NCI-H510A (cell line): ENCODE results near the gene AP2A2.

Source experiments
- DNase-seq: peaks from one replicate; lab custom pipeline; 2025; lab: John Stamatoyannopoulos, UW

AP2A2 gene

DNA sequence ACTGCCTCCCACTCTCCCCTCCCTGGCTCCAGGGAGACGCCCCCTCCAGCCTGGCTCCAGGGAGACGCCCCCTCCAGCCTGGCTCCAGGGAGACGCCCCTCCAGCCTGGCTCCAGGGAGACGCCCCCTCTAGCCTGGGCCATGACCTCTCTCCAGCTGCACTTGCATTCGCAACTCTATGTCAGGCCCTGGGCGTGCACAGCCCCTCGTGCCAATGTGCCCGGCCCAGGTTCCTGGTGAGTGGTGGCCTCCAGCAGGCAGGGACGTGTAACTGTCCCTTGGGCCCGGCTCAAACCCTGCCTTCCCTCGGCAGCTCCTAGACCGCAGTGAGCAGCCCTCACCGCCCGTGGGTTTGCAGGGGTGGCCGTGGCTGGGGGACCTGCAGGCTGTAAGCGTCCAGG lies 104.0 kb downstream of the AP2A2 start:
- no peak for DNase-seq

DNA sequence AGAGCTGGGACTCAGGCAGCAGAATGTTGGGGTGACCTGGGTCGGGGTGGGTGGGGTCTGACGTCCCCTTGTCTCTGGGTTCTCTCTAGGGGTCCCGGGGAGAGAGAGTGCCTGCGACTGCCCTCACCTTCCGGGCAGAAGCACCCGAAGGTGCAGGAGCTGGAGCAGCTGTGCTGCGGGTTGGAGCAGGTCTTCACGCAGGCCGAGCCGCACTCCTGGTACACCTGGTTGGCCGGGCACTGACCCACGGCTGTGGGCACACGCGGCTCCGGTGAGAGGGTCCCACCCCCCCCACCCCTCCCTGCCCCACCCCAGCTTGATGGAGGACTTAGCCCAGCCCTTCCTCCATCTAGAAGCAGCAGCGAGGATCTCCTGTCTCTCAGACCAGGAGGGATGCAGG lies 104.4 kb downstream of the AP2A2 start:
- no peak for DNase-seq

DNA sequence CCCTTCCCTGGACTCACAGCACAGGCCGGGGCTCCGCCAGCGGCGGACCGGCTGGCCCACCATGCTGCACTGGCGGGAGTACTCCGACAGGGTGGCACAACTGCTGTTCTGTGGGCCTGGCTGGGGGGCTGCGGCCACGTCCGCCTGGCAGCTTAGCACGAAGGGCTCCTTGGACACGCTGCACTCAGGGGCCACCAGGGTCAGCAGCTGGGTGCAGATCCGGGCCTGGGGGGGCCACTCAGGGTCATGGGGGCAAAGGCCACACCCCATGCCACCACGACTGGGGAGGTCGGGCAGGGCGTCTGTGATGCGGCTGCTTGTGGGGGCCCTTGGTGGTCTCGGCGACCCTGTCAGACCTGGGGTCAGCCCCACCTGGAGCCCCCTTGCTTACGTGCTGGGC lies 104.9 kb downstream of the AP2A2 start:
- DNase-seq, result no peak

DNA sequence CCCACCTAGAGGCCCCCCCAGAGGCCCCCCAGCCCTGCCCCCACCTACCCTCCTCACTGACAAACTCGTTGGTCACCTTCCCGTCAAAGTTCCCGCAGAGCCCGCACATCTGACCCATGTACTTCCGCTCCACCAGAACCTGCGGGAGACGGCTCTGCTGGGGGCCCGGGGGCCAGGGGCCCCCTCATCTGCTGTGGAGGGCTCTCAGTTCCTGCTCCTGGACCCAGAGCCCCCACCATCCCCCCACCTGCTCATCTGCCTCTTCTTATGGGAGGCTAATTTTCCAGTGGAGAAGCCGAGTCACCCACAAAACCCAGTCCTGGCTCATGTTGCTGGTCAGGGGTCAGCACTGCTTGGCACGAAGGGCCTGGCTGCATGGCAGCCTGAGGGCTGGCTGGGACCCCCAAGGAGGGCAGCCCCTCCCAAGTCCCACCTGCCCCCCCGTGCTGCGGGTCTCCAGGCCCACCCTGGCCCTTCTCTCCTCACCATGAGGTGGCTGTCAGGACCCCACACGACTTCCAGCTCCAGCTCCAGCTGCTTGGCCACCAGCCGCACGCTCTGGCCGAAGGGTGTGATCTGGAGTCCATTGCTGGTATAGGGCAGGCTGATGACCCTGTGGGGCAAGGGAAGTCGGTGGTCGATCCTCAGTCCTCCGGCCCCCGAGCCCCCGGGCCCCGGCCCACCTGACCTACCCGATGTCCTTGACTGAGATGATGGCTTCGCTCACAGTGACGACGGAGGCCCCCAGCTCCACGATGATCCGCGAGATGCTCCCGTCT lies 105.6 kb downstream of the AP2A2 start:
- DNase-seq, result no peak

DNA sequence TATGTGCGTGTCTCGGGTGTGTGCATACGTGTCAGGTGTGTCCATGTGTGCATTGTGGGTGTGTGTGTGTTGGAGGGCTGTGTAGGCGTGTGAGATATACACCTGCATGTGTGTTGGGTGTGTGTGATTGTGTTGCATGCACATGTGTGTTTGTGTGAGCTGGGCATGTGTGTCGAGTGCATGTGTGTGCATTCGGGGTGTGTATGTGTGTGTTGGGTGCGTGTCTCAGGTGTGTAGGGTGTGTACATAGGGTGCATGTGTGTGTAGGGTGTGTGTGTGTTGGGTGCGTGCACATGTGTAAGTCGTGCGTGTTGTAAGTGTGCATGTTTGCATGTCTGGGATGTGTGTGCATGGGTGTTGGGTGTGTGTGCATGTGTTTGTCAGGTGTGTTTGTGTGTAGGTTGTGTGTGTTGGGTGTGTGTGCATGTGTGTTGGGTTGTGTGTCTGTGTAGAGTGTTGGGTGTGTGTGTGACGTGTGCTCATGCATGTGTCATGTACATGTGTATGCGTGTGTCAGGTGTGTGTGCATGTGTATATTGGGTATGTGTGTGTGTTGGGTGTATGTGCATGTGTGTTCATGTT lies 106.7 kb downstream of the AP2A2 start:
- no peak for DNase-seq

DNA sequence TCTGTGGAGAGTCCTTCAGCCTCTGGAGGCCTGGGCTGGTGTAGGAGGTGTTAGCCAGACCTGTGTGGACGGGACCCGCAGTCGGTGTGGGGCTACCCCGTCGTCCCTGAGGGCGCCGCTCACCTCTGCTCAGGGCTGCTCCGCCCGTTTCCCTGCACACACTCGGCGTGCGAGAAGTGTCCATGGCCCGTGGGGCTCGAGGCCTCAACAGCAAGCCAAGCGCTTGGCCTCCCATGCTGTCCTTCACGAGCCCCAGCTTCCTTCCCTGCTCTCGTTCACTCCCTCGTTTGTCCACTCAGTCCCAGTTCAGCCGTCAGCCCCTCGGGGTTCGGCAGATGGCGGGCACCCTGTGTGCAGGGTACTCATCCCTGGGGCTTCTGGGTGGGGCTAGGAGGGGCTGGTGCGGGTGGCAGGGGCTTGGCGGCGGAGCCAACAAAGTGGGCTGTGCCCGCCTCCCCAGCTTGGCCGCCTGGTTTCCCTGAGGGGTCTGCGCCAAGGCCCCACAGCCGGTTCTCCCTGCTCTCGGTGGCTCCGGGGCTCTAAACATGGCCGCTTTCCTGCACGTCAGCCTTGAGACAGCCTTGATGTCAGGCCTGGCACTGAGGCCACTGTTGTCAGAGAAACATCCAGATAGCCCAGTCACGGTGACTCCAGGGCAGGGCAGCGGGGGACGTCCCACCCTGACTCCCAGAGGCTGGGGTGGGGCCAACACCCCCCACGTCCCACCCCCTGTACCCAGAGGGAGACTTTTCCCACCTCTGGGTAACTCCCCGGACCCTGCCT lies 107.5 kb downstream of the AP2A2 start:
- no peak for DNase-seq

DNA sequence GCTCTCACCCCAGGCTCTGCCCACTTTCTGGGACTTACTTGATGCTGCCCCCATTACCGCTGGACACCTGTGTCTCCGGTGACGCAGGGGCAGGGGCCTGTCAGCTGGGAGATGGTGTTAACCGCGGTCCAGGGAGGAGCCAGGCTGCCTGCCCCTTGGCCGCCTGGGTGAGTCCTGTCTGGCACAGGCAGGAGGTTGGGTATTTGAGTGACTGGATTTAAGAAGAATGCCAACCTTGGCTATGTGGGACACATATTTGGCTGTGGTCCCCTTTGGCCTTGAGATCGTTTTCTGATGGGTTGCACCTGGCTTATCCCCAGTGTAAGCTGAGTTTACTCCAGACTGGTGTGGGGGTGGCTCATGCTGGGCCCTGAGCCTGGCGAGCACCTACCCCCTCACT lies 108.3 kb downstream of the AP2A2 start:
- DNase-seq, result no peak

DNA sequence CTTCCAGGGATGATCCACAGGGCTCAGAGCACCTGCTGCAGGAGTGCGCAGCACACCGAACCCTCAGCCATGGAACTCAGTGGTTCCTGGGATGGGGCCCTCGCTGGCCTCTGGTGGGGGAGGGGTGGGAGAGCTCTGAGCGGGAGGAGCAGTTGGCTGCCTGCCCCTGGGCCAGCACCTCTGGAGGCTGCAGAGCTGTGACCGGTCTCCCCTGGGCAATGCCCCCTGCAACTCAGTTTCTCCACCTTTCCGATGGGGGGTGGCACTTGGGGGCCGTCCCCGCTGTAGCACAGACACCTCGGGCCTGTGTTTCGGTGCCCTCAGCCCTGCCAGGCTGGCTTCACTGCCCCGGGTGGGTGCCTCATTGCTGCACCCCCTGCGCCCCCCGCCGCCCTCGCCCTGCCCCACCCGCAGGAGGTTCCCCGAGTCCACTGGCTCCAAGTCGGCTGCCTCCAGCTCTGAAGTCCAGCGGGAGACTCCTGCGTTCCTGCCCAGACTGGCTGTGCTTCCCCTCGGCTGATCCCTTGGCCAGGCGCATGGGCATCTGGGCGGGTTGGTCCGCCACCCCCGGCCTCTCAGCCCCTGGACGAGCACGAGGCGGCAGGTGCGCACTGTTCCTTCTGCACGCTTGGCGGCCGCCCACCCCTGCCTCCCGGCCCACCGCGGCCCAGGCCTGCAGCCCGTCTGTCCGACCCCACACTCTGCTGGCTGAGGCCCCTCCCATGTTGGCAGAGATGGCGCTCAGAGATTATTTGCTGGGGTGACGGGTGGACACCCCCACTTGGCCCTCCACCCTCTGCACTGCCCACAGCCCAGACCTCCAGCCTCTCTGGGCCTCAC lies 109.0 kb downstream of the AP2A2 start:
- DNase-seq, result no peak

DNA sequence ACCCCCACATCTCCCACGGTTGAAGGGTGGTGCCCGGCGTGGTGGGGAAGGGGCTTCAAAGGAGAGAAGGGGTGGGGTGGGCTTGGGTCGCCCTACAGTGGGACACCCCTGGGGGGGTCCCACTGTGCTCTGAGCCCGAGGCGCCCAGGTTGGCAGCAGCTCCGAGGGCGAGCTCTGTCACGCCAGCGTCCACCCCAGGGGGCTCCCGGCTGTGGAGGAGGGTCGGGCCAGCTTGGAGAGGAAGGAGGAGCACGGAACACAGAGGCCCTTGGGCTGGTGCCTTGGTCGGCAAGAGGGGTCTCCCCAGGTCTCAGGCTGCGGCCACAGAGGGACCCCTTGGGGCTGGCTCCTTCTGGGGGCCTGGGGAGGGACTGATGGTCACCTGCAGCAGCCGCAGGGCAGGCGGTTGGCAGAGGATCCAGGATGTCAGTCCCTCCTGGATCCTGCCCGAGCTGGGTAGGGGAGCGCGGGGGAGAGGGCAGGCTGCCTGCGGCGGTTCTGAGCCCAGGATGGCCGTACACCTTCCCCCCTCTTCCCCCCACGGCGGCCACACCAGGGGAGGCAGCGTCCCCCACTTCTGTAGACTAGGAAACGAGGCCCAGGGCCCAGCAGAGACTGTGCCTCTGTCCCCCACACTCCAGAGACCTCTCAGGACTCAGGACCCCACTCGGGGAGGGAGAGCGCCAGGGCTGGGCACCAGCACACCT lies 110.1 kb downstream of the AP2A2 start:
- no peak for DNase-seq

DNA sequence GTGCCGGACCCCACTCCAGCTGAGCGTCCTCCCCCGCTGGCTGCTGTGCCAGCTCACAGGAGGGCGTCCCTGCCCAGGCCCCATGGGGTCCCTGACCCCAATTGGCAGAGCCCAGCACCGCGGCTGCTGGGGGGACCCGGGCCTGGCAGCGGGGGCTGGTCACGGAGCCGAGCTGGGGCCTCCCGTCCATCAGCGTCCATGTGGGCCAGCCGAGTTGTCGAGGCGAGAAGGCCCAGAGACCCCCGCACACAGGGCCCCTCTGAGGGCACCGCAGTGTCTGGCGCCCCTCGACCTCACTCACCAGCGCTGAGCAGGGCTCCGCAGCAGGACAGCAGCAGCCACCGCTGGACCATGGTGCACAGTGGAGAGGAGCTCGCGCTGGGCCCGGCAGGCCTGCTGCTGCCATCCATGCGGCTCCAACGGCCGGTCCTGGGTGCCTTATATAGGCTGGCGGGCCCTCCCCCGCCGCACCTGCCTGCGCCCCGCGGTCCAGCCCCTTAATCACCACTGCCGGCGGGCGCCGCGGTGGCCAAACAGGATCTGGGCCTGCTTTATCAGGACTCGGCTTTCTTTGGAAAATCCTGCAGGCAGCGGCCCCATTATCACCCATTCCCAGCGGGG lies 110.7 kb downstream of the AP2A2 start, which contains the start of gene MUC6:
TSS of gene MUC6 (minus strand) at position 416 of the 621 bp plus-strand sequence. CDS start at position 353, 63 bp downstream.
- no peak for DNase-seq

DNA sequence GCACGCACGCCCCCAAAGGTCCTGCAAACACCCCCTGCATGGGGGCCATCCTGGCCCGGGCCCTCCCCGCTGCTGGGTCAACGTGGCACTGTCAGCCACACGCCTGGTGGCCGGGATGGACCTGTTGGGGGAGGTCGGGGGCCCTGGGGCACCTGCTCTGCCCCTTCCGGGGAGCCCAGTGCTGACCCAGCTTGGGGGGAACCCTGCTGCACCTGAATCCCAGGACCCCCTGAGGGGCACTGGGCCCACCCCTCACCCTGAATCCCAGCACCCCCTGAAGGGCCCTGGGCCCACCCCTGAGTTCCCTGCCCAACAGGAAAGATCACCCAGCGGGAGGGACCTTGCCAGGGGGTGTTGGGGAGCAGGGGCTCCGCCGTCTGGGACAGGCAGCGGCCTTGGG lies 111.3 kb downstream of the AP2A2 start:
- DNase-seq, result no peak

DNA sequence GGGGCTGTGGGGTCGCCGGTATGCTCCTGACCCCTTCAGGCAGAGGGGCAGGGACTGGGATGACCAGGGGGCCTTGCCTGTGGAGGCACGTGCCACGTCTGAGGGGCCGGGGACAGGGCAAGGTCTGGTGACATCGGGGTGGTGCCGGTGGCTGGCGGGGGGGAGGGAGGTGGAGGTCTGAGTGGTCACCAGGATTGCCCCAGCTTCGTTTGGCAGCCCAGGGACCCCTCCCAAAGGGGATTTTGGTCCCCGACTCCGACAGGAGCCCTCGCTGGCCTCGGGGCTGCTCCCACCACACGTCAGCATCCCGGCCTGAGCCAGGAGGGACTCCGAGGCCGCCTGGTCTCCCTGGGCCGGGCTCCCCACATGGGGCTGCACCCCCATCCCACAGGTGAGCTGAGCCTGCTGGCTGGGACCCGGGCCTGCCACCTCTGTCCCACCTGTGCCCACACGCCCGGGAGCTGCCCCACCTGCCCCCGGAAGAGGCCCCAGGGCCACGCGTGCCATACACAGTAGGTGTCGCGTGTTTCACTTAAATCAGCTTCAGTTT lies 111.9 kb downstream of the AP2A2 start:
- no peak for DNase-seq

DNA sequence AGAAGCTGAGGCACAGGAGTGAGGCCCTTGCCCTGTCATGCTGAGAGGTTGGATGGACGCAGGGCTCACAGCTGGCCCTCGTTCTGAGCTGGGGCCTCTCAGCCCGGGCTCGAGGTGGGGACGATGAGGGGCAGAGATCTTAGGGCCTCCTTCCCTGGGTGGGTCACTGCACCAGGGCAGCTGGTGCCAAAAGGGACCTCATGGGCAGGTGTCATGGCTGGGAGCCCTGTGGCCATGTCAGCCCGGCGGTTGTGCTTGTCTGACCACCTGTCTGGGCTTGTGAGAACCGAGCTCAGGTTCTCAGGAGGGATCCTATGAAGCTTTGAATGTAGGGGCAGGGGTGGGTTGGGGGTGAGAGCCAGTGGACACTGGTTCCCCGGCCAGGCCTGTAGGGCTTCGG lies 112.7 kb downstream of the AP2A2 start:
- DNase-seq, result no peak

DNA sequence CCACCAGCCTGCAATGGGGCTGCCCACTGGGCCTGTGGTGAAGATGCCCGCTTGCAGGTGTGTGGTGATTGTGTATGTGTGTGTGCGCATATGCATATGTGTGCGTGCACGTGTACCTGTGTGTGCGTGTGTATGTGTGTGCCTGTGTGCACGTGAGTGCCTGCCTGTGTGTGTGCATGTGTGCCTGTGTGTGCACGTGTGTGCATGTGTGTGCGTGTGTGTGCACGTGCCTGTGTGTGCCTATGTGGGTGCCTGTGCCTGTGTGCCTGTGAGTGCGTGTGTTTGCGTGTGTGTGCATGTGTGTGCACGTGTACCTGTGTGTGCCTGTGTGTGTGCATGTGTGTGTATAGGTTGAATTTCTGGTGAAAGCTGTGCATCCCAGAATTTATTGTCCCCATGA lies 113.3 kb downstream of the AP2A2 start:
- DNase-seq, result no peak

DNA sequence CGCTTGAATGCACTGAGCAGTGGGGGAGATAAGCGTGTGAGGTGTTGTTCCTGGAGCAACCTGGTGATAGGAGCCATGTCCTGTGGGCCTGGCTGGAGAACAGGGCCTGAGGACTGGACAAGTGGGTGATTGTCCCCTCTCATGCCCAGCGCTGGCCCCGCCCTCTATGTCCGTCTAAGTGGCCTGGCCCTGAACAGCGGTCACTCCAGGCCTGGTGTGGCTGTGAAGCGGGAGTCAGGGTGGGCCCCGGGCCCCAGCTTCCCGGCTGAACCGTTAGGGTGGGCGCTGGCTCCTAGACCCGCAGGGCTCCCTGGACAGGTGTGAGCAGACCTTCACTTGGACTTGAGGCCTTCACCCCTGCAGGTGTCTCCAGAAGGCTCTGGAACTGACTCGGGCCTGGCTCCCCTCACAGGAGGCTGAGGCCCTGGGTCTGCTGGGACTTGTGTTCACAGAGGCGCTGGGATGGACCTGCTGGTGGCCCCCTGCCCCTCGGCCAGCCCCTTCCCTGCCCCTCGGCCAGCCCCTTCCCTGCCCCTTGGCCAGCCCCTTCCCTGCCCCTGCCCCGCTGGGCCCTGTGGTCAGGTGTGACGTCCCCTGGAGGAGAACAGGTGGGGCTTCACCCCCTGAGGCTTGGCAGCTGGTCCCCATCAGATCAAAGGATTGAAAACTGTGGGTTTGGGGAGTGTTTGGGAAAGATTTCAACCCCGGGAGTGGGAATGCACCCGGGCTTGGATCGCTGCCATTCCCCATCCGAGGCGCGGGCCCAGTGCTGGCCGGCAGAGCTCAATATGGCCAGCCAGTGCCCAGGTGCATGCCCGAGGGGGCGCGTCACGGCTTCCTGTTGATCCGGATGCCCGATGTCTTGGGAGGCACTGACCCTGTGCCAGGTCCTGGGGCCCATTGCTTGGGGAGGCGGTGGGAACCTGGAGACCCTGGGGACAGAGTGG lies 114.1 kb downstream of the AP2A2 start:
- no peak for DNase-seq

DNA sequence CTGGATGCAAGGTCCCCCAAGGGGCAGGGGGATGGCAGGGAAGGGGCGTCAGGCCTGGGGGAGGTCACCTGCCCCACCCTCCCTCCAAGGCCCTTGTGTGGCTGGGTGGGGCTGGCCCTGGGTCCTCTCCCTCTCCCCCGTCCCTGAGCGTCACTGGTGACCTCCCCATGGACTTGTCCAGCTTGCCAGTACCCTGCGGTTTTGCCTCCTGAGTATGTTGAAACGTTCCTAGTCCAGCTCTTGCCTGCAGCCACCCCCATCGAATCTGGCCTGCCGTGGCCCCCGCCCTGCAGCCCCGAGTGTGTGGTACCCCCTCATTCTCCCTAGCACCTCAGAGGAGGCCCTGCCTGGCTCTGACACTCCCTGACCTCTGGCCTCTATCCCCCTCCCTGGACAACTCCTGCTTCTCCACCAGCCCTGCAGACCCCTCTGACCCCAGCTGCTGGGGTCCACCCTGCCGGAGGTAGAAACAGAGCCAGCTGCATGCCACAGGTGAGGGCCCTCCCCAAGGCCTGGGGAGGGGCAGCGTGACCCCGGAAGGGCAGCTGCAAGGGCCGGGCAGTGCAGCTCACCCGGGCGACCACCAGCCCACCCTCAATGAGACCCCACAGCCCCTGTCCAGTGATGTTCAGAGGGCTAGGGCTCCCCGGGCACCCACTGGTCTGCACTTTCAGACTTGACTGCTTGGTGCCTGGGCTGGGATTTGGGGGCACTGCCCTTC lies 114.9 kb downstream of the AP2A2 start:
- no peak for DNase-seq

DNA sequence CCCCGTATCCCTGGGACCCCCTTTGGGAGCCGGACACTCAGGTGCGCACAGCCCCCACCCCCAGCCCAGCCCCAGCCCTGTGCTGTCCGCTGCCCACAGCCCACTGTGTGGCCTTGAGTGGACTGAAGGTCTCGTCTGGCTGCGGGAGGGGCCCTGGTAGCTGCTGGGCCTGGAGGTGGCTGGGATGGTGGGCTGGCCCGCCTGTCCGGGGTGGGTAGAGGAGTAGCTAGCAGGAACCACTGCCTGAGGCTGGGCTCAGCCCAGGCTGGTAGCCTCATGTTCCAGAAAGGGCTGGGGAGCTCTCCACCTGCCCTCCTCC lies 115.4 kb downstream of the AP2A2 start:
- no peak for DNase-seq

DNA sequence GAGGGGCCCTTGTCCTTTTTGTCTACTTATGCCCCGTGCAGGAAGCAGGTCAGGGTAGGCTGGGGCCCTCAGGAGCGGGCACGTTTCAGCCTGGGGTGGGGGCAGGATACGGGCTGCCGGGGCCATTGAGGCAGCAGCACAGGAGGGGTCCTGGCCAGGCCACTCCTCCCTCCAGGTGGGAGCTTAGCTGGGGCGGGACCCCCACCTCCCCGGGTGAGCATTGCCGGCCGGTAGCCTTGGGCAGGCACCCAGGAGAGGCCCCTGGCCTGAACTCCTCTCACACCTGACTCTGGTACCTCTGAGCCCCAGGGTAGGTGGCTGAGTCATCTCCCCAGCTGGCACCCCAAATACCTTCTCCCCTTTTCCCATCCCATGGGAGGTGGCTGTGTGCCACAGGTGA lies 115.8 kb downstream of the AP2A2 start:
- no peak for DNase-seq
